Fibroblast of lung (primary cell): ENCODE measurements around the gene EPHA10.

Source experiments
- EZH2 ChIP-seq: IDR thresholded peaks from 2 replicates; pipeline ENCODE4 v1.5.1; 2012; ENCODE audit warnings: low read length, control low read depth, mild to moderate bottlenecking; ENCODE audit errors: missing control alignments
- TF ChIP-seq, protein P1 (sequence below), 2 donors: IDR thresholded peaks in 1 of 2; conservative IDR thresholded peaks in 1 of 2; 1 replicate in 1 of 2; 2 replicates in 1 of 2; pipeline ENCODE4 v1.5.1; 2011 to 2012; ENCODE audit warnings: low read length in 2 of 2, control low read depth in 1 of 2, inconsistent platforms in 1 of 2, low read depth in 1 of 2, mild to moderate bottlenecking in 1 of 2

DNA sequence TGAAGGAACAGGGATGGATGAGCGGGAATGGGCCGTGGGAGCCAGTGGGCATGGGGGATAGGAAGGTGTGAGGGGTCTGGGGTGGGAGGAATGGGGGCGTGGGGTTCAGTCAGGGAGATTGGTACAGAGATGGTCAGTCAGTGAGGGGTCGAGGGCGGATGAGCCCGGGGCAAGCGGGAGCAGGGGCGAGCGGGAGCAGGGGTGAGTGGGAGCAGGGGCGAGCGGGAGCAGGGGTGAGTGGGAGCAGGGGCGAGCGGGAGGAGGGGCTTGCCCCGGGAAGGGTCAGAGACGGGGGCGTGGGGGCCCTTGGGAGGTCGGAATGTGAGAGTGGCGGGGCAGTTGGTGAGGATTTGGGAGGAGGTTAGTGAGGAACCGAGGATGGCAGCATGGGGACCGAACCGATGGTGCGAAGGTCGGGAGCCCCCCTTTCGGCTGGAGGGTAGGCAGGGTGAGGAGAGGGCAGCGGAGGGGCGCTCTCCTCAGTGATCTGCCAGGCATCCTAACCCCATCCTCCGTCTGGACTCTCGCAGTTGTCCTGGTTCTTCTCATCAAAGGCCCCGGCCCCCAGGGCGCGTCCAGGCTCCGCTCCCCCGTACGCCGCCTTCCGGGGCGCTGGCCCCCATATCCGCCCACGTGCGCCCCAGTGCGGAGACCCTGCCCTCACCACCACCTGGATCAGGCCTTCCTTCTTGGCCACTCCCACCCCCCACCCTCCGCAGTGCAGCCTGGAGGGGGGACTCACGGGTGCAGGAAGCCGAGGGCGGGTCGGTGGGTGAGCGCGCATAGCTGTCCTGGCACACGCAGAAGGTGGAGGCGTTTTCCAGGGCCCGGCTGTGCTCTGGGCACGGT is 11.2 kb downstream of the EPHA10 start:
- TF ChIP-seq, protein P1, sequence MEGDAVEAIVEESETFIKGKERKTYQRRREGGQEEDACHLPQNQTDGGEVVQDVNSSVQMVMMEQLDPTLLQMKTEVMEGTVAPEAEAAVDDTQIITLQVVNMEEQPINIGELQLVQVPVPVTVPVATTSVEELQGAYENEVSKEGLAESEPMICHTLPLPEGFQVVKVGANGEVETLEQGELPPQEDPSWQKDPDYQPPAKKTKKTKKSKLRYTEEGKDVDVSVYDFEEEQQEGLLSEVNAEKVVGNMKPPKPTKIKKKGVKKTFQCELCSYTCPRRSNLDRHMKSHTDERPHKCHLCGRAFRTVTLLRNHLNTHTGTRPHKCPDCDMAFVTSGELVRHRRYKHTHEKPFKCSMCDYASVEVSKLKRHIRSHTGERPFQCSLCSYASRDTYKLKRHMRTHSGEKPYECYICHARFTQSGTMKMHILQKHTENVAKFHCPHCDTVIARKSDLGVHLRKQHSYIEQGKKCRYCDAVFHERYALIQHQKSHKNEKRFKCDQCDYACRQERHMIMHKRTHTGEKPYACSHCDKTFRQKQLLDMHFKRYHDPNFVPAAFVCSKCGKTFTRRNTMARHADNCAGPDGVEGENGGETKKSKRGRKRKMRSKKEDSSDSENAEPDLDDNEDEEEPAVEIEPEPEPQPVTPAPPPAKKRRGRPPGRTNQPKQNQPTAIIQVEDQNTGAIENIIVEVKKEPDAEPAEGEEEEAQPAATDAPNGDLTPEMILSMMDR (conservative IDR thresholded peaks at IDR 0.05 in 1 of 2, IDR thresholded peaks at IDR 0.05 in 1 of 2; ENCODE audit: low read depth in 1 of 2, low read length in 2 of 2): no peak
- peak; percentile 19 for TF ChIP-seq EZH2
